ENCODE data around the gene INHA. TPM values are rescaled to one million over a fixed set of nuclear protein-coding genes. Genes with fewer than 3 reads are reported as not detected.

The INHA gene
- total and polyA plus RNA-seq, 7 donors = 0.31 to 0.46 (median 0.34) TPM; not detected in 3

GRCh38 chr2:219607931-219608330, 35.8 kb downstream of the INHA start:
- peaks cover 0 to 96% (median 50%) of the 10 kb centered on the region in 4 donors for H3K36me3 ChIP-seq
- no peak for TF ChIP-seq CTCF (IDR thresholded peaks at IDR 0.05)
- no peak for TF ChIP-seq EP300 (IDR thresholded peaks at IDR 0.05)
- no peak for TF ChIP-seq POLR2A (IDR thresholded peaks at IDR 0.05)
- no peak for TF ChIP-seq POLR2AphosphoS5 (IDR thresholded peaks at IDR 0.05)
- H3K4me3 ChIP-seq = no peak overlapping the region
- H3K4me1 ChIP-seq = no peaks in the 10 kb centered on the region
- no peak for DNase-seq
- H3K9me3 ChIP-seq = no peaks in the 10 kb centered on the region
- no peaks in the 10 kb centered on the region for H3K27me3 ChIP-seq
- 93 to 94% methylated on average over 15 of the region's 15 CpGs for WGBS, 2 donors
- intact Hi-C loops (cut with DNase I) = no loop called here
- H3K27ac ChIP-seq = no peak overlapping the region

GRCh38 chr2:219608399-219608964, 36.4 kb downstream of the INHA start:
- TF ChIP-seq POLR2A (IDR thresholded peaks at IDR 0.05) (no peak), CTCF (IDR thresholded peaks at IDR 0.05) (no peak), EP300 (IDR thresholded peaks at IDR 0.05) (no peak), POLR2AphosphoS5 (IDR thresholded peaks at IDR 0.05) (no peak)
- H3K9me3 ChIP-seq = no peaks in the 10 kb centered on the region
- no peaks in the 10 kb centered on the region for H3K27me3 ChIP-seq
- no peak for DNase-seq
- no peak overlapping the region for H3K4me3 ChIP-seq
- H3K27ac ChIP-seq = no peak overlapping the region
- intact Hi-C loops (cut with DNase I) = no loop called here
- 86 to 94% methylated on average over 15 of the region's 15 CpGs for WGBS, 2 donors
- H3K36me3 ChIP-seq = peaks cover 0 to 91% (median 48%) of the 10 kb centered on the region in 4 donors
- H3K4me1 ChIP-seq = no peaks in the 10 kb centered on the region

- no peak for DNase-seq
- TF ChIP-seq EP300 (IDR thresholded peaks at IDR 0.05) (no peak), CTCF (IDR thresholded peaks at IDR 0.05) (no peak), POLR2AphosphoS5 (IDR thresholded peaks at IDR 0.05) (no peak), POLR2A (IDR thresholded peaks at IDR 0.05) (no peak)
- Histone ChIP-seq H3K36me3 (peaks cover 0 to 91% (median 49%) of the 10 kb centered on the region in 4 donors), H3K9me3 (no peaks in the 10 kb centered on the region), H3K4me1 (no peaks in the 10 kb centered on the region), H3K4me3 (no peak overlapping the region), H3K27ac (peak overlapping the region in 1 of 4 donors; percentile 60), H3K27me3 (no peaks in the 10 kb centered on the region)
- intact Hi-C loops (cut with DNase I) = no loop called here
- WGBS, 2 donors = 90 to 94% methylated on average over 13 of the region's 13 CpGs
Measured at GRCh38 chr2:219609149-219609750, 37.1 kb downstream of the INHA start.

- Histone ChIP-seq H3K27me3 (no peaks in the 10 kb centered on the region), H3K36me3 (peaks cover 0 to 90% (median 39%) of the 10 kb centered on the region in 4 donors), H3K4me1 (no peaks in the 10 kb centered on the region), H3K4me3 (no peak overlapping the region), H3K9me3 (no peaks in the 10 kb centered on the region), H3K27ac (no peak overlapping the region)
- 92 to 94% methylated on average over 9 of the region's 9 CpGs for WGBS, 2 donors
- TF ChIP-seq EP300 (IDR thresholded peaks at IDR 0.05) (no peak), POLR2AphosphoS5 (IDR thresholded peaks at IDR 0.05) (no peak), POLR2A (IDR thresholded peaks at IDR 0.05) (no peak), CTCF (IDR thresholded peaks at IDR 0.05) (no peak)
- intact Hi-C loops (cut with DNase I) = no loop called here
- DNase-seq = no peak
Measured at GRCh38 chr2:219611306-219611705, 39.2 kb downstream of the INHA start.
